GM23338 (cell line): ENCODE data around the gene MEGF11. TPM values are rescaled to one million over a fixed set of nuclear protein-coding genes. Genes with fewer than 3 reads are reported as not detected.

Experiments
- ATAC-seq: fragments of 200-7000 bp; cut with Tn5 transposase; 3 replicates; pipeline ENCODE4 v1.9.1; 2020
- DNase-seq: peaks from one replicate; pipeline ENCODE4 v3.0.0-alpha.2; 2015; ENCODE audit warnings: low spot score
- H2AFZ ChIP-seq: fragments of 200-600 bp; sonication (generic); 2 replicates; pipeline ENCODE4 v1.8.0; 2016; ENCODE audit warnings: antibody characterized with exemption, mild to moderate bottlenecking, moderate library complexity
- H3F3A ChIP-seq: fragments of 200-600 bp; sonication (generic); replicated peaks from 2 replicates; pipeline ENCODE4 v1.8.0; 2017; ENCODE audit warnings: antibody characterized with exemption, mixed run types, low read depth
- H3K27ac ChIP-seq: fragments of 200-600 bp; sonication (generic); 2 replicates; pipeline ENCODE4 v1.6.1; 2016; ENCODE audit warnings: low read depth
- H3K27me3 ChIP-seq: fragments of 200-600 bp; sonication (generic); 2 replicates; pipeline ENCODE4 v1.8.0; 2016; ENCODE audit warnings: mild to moderate bottlenecking, mixed run types, moderate library complexity; ENCODE audit not compliant: insufficient read depth
- H3K36me3 ChIP-seq: fragments of 200-600 bp; sonication (generic); 2 replicates; pipeline ENCODE4 v1.8.0; 2016; ENCODE audit warnings: mild to moderate bottlenecking; ENCODE audit not compliant: insufficient read depth
- H3K4me1 ChIP-seq: fragments of 200-600 bp; sonication (generic); 2 replicates; pipeline ENCODE4 v1.8.0; 2016; ENCODE audit warnings: mild to moderate bottlenecking, moderate library complexity; ENCODE audit not compliant: insufficient read depth
- H3K4me2 ChIP-seq: fragments of 200-600 bp; sonication (generic); 2 replicates; pipeline ENCODE4 v1.7.1; 2017; ENCODE audit warnings: mixed run types
- H3K4me3 ChIP-seq: fragments of 200-600 bp; sonication (generic); 2 replicates; pipeline ENCODE4 v1.6.1; 2016; ENCODE audit warnings: mixed run types
- H3K79me2 ChIP-seq: fragments of 200-600 bp; sonication (generic); replicated peaks from 2 replicates; pipeline ENCODE4 v1.8.0; 2017; ENCODE audit warnings: mild to moderate bottlenecking; ENCODE audit not compliant: insufficient read depth
- H3K9me2 ChIP-seq: fragments of 200-600 bp; sonication (generic); 2 replicates; pipeline ENCODE4 v1.8.0; 2017; ENCODE audit not compliant: insufficient read depth
- H4K20me1 ChIP-seq: fragments of 200-600 bp; sonication (generic); replicated peaks from 2 replicates; pipeline ENCODE4 v1.8.0; 2017; ENCODE audit warnings: mild to moderate bottlenecking; ENCODE audit not compliant: insufficient read depth
- H3K27ac Mint-ChIP-seq: 2 replicates; pipeline ENCODE4 v1.8.0; 2020; ENCODE audit warnings: inconsistent platforms, mild to moderate bottlenecking, moderate library complexity, mixed read lengths
- H3K27me3 Mint-ChIP-seq: 3 replicates; pipeline ENCODE4 v1.8.0; 2022; ENCODE audit warnings: low read depth, mild to moderate bottlenecking, moderate library complexity, mixed read lengths, inconsistent platforms; ENCODE audit not compliant: insufficient read depth, poor library complexity
- H3K36me3 Mint-ChIP-seq: 3 replicates; pipeline ENCODE4 v1.8.0; 2021; ENCODE audit warnings: low read depth, mild to moderate bottlenecking, inconsistent platforms, moderate library complexity, mixed read lengths
- H3K4me1 Mint-ChIP-seq: 3 replicates; pipeline ENCODE4 v1.8.0; 2020; ENCODE audit warnings: mild to moderate bottlenecking, inconsistent platforms, mixed read lengths
- H3K4me3 Mint-ChIP-seq: 3 replicates; pipeline ENCODE4 v1.8.0; 2021; ENCODE audit warnings: moderate library complexity, mild to moderate bottlenecking, inconsistent platforms, mixed read lengths
- H3K9me3 Mint-ChIP-seq: 3 replicates; pipeline ENCODE4 v1.8.0; 2020; ENCODE audit warnings: moderate library complexity, mild to moderate bottlenecking, inconsistent platforms, mixed read lengths
- CREB1 ChIP-seq: fragments of 250-450 bp; sonication (Bioruptor Pico); IDR thresholded peaks from 2 replicates; pipeline ENCODE4 v1.5.0; 2020; ENCODE audit warnings: low read depth, mild to moderate bottlenecking, moderate library complexity
- ETS1 ChIP-seq: IDR thresholded peaks from 2 replicates; pipeline ENCODE4 v1.6.1; 2016; ENCODE audit warnings: antibody characterized with exemption
- EZH2 ChIP-seq: fragments of 200-600 bp; sonication (generic); IDR thresholded peaks from one replicate; pipeline ENCODE4 v1.8.0; 2017; ENCODE audit warnings: antibody characterized with exemption, mild to moderate bottlenecking, low read depth; ENCODE audit not compliant: unreplicated experiment
- EZH2phosphoT487 ChIP-seq: fragments of 200-600 bp; sonication (generic); IDR thresholded peaks from one replicate; pipeline ENCODE4 v1.8.1; 2018; ENCODE audit warnings: antibody characterized with exemption; ENCODE audit not compliant: unreplicated experiment
- JUNB ChIP-seq: IDR thresholded peaks from one replicate; pipeline ENCODE4 v1.6.1; 2016; ENCODE audit warnings: antibody characterized with exemption; ENCODE audit not compliant: unreplicated experiment
- NANOG ChIP-seq: IDR thresholded peaks from 2 replicates; pipeline ENCODE4 v1.6.1; 2016; ENCODE audit warnings: antibody characterized with exemption, borderline replicate concordance
- POLR2AphosphoS5 ChIP-seq: IDR thresholded peaks from 2 replicates; pipeline ENCODE4 v1.6.1; 2016; ENCODE audit warnings: antibody characterized with exemption, low read depth
- STAT1 ChIP-seq: IDR thresholded peaks from one replicate; pipeline ENCODE4 v1.6.1; 2016; ENCODE audit warnings: antibody characterized with exemption; ENCODE audit not compliant: unreplicated experiment
- ZNF114 ChIP-seq: fragments of 250-450 bp; sonication (Bioruptor Pico); IDR thresholded peaks from 2 replicates; pipeline ENCODE4 v1.5.0; 2020; ENCODE audit warnings: mild to moderate bottlenecking, moderate library complexity
- ZNF331 ChIP-seq: fragments of 250-450 bp; sonication (Bioruptor Pico); IDR thresholded peaks from 2 replicates; pipeline ENCODE4 v1.5.0; 2020; ENCODE audit warnings: low read depth, mild to moderate bottlenecking, moderate library complexity
- ZNF462 ChIP-seq: fragments of 250-450 bp; sonication (Bioruptor Pico); IDR thresholded peaks from 2 replicates; pipeline ENCODE4 v1.5.0; 2020; ENCODE audit warnings: mild to moderate bottlenecking, moderate library complexity
- polyA plus RNA-seq: library from polyadenylated mRNA; unstranded; fragments of >200 nt; fragmentation: Nextera tagmentation; extraction: Ambion mirVana; gene quantifications from 2 replicates; pipeline ENCODE4 v1.2.1, GENCODE V29; 2016
- total RNA-seq: library from RNA; depleted of rRNA; stranded (reverse); fragments of >200 nt; shearing (Covaris generic); gene quantifications from 2 replicates; pipeline ENCODE4 v1.2.3, GENCODE V29; 2014
- TF ChIP-seq, protein P1 (sequence below): IDR thresholded peaks from one replicate; pipeline ENCODE4 v1.6.1; 2018; ENCODE audit warnings: antibody characterized with exemption; ENCODE audit not compliant: unreplicated experiment
- TF ChIP-seq, protein P2 (sequence below), 2 experiments: fragments of 200-600 bp in 1 of 2; sonication (generic) in 1 of 2; conservative IDR thresholded peaks; 2 replicates each; pipeline versions ENCODE4 v1.5.1 to v1.6.1; 2016 to 2017; ENCODE audit warnings: antibody characterized with exemption in 2 of 2, low read depth in 2 of 2, mild to moderate bottlenecking in 2 of 2, moderate library complexity in 1 of 2

Gene MEGF11
- total and polyA plus RNA-seq, 2 experiments from 2014 or later: 1.3 to 1.9 TPM

GRCh38 chr15:66111363-66111762 is 142.2 kb downstream of the MEGF11 start:
- H3K27ac Mint-ChIP-seq: no peak overlapping the region
- no peak overlapping the region for H3K4me3 Mint-ChIP-seq
- Histone ChIP-seq H4K20me1 (no peaks in the 10 kb centered on the region), H3K4me3 (no peak overlapping the region), H3K4me2 (no peak overlapping the region), H3K4me1 (no peaks in the 10 kb centered on the region; the same call in 1 of the 2 replicates), H3K27me3 (no peaks in the 10 kb centered on the region), H3F3A (no peaks in the 10 kb centered on the region), H3K36me3 (no peaks in the 10 kb centered on the region), H3K27ac (no peak overlapping the region), H3K9me2 (no peaks in the 10 kb centered on the region), H3K79me2 (no peaks in the 10 kb centered on the region), H2AFZ (no peak overlapping the region)
- TF ChIP-seq, protein P1, sequence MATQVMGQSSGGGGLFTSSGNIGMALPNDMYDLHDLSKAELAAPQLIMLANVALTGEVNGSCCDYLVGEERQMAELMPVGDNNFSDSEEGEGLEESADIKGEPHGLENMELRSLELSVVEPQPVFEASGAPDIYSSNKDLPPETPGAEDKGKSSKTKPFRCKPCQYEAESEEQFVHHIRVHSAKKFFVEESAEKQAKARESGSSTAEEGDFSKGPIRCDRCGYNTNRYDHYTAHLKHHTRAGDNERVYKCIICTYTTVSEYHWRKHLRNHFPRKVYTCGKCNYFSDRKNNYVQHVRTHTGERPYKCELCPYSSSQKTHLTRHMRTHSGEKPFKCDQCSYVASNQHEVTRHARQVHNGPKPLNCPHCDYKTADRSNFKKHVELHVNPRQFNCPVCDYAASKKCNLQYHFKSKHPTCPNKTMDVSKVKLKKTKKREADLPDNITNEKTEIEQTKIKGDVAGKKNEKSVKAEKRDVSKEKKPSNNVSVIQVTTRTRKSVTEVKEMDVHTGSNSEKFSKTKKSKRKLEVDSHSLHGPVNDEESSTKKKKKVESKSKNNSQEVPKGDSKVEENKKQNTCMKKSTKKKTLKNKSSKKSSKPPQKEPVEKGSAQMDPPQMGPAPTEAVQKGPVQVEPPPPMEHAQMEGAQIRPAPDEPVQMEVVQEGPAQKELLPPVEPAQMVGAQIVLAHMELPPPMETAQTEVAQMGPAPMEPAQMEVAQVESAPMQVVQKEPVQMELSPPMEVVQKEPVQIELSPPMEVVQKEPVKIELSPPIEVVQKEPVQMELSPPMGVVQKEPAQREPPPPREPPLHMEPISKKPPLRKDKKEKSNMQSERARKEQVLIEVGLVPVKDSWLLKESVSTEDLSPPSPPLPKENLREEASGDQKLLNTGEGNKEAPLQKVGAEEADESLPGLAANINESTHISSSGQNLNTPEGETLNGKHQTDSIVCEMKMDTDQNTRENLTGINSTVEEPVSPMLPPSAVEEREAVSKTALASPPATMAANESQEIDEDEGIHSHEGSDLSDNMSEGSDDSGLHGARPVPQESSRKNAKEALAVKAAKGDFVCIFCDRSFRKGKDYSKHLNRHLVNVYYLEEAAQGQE: no peak
- no peak for TF ChIP-seq EZH2phosphoT487
- TF ChIP-seq EZH2: no peak
- TF ChIP-seq STAT1: no peak
- TF ChIP-seq ETS1: no peak
- TF ChIP-seq JUNB: no peak
- TF ChIP-seq, protein P2, sequence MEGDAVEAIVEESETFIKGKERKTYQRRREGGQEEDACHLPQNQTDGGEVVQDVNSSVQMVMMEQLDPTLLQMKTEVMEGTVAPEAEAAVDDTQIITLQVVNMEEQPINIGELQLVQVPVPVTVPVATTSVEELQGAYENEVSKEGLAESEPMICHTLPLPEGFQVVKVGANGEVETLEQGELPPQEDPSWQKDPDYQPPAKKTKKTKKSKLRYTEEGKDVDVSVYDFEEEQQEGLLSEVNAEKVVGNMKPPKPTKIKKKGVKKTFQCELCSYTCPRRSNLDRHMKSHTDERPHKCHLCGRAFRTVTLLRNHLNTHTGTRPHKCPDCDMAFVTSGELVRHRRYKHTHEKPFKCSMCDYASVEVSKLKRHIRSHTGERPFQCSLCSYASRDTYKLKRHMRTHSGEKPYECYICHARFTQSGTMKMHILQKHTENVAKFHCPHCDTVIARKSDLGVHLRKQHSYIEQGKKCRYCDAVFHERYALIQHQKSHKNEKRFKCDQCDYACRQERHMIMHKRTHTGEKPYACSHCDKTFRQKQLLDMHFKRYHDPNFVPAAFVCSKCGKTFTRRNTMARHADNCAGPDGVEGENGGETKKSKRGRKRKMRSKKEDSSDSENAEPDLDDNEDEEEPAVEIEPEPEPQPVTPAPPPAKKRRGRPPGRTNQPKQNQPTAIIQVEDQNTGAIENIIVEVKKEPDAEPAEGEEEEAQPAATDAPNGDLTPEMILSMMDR (conservative IDR thresholded peaks at IDR 0.05; ENCODE audit: low read depth in 2 of 2): no peak
- no peak for TF ChIP-seq ZNF331 (CRISPR knock-in tag)
- TF ChIP-seq ZNF114 (CRISPR knock-in tag): no peak
- TF ChIP-seq ZNF462 (CRISPR knock-in tag): no peak
- TF ChIP-seq CREB1 (CRISPR knock-in tag): no peak
- TF ChIP-seq POLR2AphosphoS5: no peak
- TF ChIP-seq NANOG: no peak
- no peaks in the 10 kb centered on the region for H3K36me3 Mint-ChIP-seq
- no peaks in the 10 kb centered on the region for H3K9me3 Mint-ChIP-seq
- peaks cover 23% of the 10 kb centered on the region for H3K4me1 Mint-ChIP-seq
- no peaks in the 10 kb centered on the region for H3K27me3 Mint-ChIP-seq
- no peak for ATAC-seq
- no peak for DNase-seq
